Middle frontal gyrus (tissue), 1 donor: ENCODE measurements around the gene MTUS2.

Source experiments
- DNase-seq: peaks from one replicate; pipeline ENCODE4 v3.0.0-alpha.2; 2015; ENCODE audit warnings: low spot score; ENCODE audit errors: extremely low spot score

Gene MTUS2

DNA sequence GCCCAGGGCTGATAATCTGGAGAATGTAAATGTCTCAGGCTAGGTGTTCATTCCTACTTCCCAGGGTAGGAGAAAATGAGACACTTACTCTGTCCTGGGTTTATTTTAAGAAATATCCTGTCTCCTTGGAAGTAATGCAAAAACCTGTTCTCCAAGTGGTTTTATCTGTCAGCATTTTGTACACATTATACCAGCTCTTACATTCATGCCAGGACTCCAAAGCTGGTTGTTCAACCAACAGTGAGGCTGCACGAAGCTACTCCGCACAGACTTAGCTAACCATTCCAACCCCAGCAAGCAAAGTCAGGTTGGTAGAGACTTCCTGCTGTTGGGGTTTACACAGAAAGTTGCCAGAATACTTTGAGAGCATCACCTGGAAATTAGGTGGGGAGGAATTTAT, 719.7 kb downstream of the MTUS2 start:
- DNase-seq: no peak

DNA sequence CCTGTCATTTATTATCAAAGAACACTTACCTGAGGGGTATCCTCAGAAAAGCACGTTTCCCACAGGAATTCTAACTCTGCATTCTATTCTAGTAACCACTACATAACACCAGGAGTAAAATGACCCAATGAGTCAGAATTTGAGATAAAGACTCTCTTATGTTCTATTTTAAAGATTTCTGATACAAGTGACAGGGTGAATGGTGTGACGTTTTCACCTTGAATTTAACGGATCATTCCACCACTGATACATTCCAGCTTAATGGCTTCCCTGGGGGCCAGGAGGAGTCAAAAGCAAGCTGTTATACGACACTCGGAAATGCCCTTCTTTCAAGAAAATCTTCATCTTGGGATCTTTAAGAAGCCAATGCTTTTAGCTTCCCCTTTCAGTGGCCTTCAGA, 720.2 kb downstream of the MTUS2 start:
- no peak for DNase-seq

DNA sequence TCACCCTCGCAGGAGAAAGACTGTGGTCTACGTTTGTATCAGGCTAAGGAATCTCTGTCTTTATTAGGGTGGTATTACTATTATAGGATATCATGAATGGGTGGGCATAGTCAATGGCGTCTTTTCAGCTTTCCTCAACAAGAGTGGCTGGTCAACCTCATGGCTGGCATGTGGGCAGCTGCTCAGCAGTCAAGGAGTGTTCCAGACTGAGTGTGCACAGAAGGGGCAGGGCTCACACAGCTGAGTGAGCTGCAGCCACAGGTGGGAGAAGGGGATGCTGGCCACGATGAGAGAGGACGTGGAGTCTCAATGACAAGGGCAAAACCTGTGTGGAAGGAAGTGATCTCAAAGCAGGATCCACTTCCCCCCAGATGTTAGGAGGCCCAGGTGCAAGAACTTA, 720.7 kb downstream of the MTUS2 start:
- DNase-seq: no peak

DNA sequence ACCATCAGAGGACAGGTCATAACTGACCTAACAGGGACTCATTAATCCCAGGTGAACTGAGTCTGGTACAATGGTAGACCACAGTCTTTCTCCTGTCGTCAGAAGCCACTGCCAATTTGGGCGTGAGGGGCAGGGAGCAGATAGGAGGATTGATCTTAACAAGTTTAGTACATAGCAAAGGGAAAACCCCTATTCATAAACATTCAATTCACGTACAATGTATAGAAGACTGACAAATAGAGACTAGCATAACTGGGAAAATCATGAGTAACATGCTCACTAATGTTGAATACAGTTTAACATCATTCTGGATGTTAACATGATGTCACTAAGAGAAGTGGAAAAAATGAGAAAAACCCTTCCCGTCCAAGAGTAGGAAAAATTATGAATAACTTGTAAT, 721.3 kb downstream of the MTUS2 start:
- no peak for DNase-seq

DNA sequence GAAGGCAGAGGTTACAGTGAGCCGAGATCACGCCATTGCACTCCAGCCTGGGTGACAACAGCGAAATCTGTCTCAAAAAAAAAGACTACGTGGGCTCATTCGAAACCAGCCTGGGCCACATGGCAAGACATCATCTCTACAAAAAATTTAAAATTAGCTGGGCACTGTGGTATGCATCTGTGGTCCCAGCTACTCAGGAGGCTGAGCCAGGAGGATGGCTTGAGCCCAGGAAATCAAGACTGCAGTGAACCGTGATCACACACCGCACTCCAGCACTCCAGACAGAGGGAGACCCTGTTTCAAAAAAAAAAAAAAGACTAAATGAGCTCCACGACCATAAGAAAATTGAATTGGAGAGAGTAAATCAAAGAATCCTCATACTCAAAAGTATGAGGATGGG, 722.2 kb downstream of the MTUS2 start:
- DNase-seq: no peak

DNA sequence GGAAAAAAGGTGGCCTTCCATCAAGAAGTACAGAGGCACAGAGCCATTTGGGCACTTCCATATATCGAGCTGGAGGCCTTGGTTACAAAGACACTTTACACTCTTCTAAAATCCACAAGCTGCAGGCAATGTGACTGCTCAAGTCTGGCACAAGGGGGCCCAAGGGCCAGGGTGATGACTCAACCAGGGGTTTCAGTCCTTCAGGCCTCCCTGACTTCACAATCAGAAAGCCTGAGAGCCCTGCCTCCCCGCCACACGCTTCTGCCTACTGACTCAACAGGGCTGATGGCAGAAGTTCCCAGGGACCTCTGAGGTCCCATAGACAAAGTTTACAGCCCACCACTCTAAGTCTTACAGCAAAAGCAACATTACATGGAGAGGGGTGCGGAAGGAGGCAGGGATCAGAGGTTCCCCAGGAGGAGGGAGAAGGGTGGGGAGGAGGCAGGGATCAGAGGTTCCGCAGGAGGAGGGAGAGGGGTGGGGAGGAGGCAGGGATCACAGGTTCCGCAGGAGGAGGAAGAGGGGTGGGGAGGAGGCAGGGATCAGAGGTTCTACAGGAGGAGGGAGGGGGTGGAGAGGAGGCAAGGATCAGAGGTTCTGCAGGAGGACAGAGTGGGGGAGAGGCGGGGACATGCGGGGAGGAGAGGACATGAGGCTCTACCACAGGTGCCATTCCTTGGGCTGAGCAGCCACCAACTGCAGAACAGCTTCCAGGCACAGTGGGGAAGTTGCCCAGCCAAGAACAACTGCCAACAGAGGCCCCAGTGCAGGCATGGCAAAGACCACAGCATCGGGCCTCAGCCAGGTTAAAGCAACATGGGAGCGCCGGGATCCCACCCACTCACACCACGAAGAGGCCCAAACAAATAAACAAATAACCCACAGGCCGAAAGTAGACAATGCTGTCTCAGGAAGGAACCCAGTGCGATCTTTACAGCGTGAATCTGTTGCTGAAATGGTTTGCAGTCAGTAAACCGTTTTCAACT, 723.4 kb downstream of the MTUS2 start:
- DNase-seq: no peak

DNA sequence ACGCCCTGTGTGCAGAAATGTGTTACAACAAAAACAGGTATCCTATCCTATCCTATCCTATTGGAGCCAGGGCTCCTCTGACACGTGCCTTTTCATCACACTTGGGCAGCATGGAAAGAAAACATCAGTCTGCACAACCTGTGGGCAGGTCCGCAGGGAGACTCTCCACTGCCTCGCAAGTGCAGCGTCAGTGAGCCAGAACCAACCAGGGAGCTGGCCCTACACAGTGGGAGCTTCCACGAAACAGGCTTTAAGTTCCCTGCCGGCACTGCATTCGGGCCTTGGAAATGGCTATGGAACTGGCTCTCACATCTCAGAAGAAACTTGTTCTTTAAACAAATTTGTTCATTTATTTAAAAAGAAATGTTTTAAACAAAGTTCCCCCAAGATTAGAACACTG, 725.8 kb downstream of the MTUS2 start:
- no peak for DNase-seq

DNA sequence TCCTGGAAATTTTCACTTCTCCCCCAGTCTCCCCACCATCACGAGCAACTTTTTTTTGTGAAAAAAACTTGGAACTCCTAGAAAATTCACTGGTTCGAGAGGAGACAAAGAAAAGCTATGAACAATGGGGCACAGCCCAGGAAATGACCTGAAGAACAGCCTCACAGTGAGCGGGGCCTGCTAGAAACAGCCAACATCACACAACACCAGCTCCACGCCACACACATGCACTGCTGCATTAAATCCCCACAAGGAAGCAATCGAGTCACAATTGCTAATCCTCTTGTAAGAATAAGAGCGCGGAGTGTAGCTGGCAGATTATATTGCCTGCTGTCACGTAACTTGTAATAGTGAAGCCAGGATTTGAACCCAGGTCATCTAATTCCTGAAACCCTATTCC, 726.5 kb downstream of the MTUS2 start:
- DNase-seq: no peak

DNA sequence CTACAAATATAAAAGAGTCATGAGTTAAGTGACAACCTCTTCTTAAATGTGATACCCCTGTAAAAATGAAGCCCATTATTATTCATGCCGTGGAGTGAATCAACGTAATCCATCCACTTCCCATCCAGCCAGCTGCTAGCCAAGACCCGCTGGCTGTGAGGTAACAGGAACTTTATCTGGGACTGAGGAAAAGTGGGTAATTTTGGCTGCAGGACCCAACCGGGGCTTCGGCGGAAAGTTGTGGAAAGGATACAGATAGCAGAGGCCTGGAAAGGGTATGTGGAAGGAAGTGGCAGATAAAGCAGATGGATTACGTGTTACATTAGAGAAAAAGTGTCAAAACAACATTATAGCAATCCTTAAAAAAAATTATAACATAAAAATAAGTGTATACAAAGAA, 727.0 kb downstream of the MTUS2 start:
- no peak for DNase-seq

DNA sequence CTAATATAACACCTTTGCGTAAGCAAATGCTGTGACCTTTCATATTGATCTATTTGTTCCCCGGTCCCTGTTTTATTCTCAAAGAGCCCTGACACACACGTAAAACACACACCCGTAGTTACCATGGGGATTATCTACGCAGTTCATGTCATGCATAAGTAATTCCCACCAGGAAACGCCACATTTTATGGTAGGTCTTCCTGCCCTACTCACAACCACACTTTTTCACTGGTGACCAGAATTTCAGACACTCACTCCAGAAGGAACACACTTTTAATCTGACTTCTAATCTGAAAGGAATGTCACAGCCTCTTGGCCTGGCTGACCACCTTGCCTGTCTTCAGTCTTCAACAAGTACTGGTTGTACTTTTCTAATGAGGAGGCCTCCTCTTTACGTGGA, 728.6 kb downstream of the MTUS2 start:
- no peak for DNase-seq

DNA sequence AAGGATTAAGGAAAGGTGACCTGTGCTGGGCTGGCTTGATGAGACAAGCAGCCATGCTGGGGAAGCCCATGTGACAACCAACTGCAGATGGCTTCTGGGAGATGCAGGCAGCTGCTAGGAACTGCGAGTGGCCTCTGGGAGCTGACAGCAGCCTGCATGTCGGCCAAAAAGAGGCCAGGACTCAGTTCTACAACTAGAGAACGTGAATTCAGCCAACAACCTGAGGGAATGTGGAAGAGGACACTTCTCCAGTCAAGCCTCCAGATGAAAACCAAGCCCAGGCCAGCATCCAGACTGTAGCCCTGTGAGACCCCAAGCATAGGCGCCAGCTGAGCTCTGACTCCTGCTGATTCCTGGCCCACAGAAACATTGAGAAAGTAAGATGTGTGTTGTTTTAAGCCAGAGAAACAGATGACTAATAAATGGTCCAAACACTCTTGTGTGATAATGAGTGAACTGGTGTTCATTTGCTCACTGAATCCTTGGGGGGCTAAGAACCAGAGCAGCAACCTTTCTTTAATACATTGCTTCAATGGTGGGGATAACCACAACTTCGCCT, 730.4 kb downstream of the MTUS2 start:
- no peak for DNase-seq

DNA sequence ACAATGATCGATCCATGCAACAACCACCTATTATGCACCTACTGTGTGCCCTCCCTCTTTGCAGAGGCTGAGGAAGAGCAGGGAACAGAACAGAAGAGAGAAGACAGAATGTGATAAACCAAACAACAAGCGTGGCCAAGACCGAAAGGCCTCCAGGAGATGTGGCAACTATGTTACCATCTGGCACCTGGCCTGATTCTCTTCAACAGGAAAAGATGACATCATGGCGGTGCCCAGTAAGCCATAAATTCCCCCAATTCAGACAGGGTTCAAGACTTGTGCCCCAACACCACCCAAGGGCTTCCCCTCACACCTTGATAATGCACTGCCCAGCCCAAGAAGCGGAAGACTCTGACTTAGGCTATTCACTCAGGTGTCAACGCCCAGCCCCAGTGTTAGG, 731.1 kb downstream of the MTUS2 start:
- no peak for DNase-seq
